Activated naive CD8-positive, alpha-beta T cell treated with anti-CD3 and anti-CD28 coated beads for 36 hours (primary cell): ENCODE data around the gene CDH16. TPM values are rescaled to one million over a fixed set of nuclear protein-coding genes. Genes with fewer than 3 reads are reported as not detected.

ENCODE experiments used
- DNase-seq: peaks from one replicate; pipeline ENCODE4 v3.0.0; 2021
- H3K27ac Mint-ChIP-seq: one replicate; pipeline ENCODE4 v1.8.0; 2022; ENCODE audit warnings: mild to moderate bottlenecking, moderate library complexity, mixed read lengths
- H3K27me3 Mint-ChIP-seq: one replicate; pipeline ENCODE4 v1.8.0; 2022; ENCODE audit warnings: mild to moderate bottlenecking, mixed read lengths
- H3K36me3 Mint-ChIP-seq: one replicate; pipeline ENCODE4 v1.8.0; 2021; ENCODE audit warnings: mild to moderate bottlenecking, mixed read lengths
- H3K4me1 Mint-ChIP-seq: one replicate; pipeline ENCODE4 v1.8.0; 2021; ENCODE audit warnings: mixed read lengths
- H3K4me3 Mint-ChIP-seq: one replicate; pipeline ENCODE4 v1.8.0; 2022; ENCODE audit warnings: mild to moderate bottlenecking, moderate library complexity, mixed read lengths
- H3K9me3 Mint-ChIP-seq: one replicate; pipeline ENCODE4 v1.8.0; 2022; ENCODE audit warnings: mixed read lengths
- total RNA-seq, 2 experiments: library from RNA; stranded (reverse); gene quantifications; one replicate each; pipeline ENCODE4 v1.2.3, GENCODE V29; 2021

Gene CDH16
- total RNA-seq, 2 experiments from 2014 or later: not detected

- no peaks in the 10 kb centered on the region for H3K9me3 Mint-ChIP-seq
- H3K27ac Mint-ChIP-seq: peak overlapping the region; percentile 2
- peaks cover 18% of the 10 kb centered on the region for H3K4me1 Mint-ChIP-seq
- H3K4me3 Mint-ChIP-seq: no peak overlapping the region
- H3K36me3 Mint-ChIP-seq: peaks cover 7% of the 10 kb centered on the region
- H3K27me3 Mint-ChIP-seq: no peaks in the 10 kb centered on the region
- no peak for DNase-seq
Observed at GRCh38 chr16:66890799-66891198, 27.9 kb downstream of the CDH16 start.

GRCh38 chr16:66889622-66890021 is 29.1 kb downstream of the CDH16 start:
- Mint-ChIP-seq H3K27ac (no peak overlapping the region), H3K4me1 (peaks cover 20% of the 10 kb centered on the region), H3K4me3 (no peak overlapping the region), H3K36me3 (peaks cover 11% of the 10 kb centered on the region), H3K9me3 (no peaks in the 10 kb centered on the region), H3K27me3 (no peaks in the 10 kb centered on the region)
- DNase-seq: no peak

- H3K36me3 Mint-ChIP-seq: peaks cover 17% of the 10 kb centered on the region
- H3K9me3 Mint-ChIP-seq: no peaks in the 10 kb centered on the region
- no peak overlapping the region for H3K27ac Mint-ChIP-seq
- H3K4me1 Mint-ChIP-seq: peaks cover 22% of the 10 kb centered on the region
- no peaks in the 10 kb centered on the region for H3K27me3 Mint-ChIP-seq
- no peak overlapping the region for H3K4me3 Mint-ChIP-seq
- DNase-seq: no peak
Observed at GRCh38 chr16:66888647-66889615, 29.8 kb downstream of the CDH16 start.

- no peaks in the 10 kb centered on the region for H3K9me3 Mint-ChIP-seq
- H3K27ac Mint-ChIP-seq: no peak overlapping the region
- no peaks in the 10 kb centered on the region for H3K27me3 Mint-ChIP-seq
- peaks cover 17% of the 10 kb centered on the region for H3K36me3 Mint-ChIP-seq
- peaks cover 17% of the 10 kb centered on the region for H3K4me1 Mint-ChIP-seq
- no peak overlapping the region for H3K4me3 Mint-ChIP-seq
- DNase-seq: no peak
Observed at GRCh38 chr16:66886914-66887313, 31.8 kb downstream of the CDH16 start.

- DNase-seq: no peak
- H3K27ac Mint-ChIP-seq: no peak overlapping the region
- no peak overlapping the region for H3K4me3 Mint-ChIP-seq
- no peaks in the 10 kb centered on the region for H3K27me3 Mint-ChIP-seq
- peaks cover 17% of the 10 kb centered on the region for H3K36me3 Mint-ChIP-seq
- H3K4me1 Mint-ChIP-seq: peaks cover 22% of the 10 kb centered on the region
- H3K9me3 Mint-ChIP-seq: no peaks in the 10 kb centered on the region
Observed at GRCh38 chr16:66886321-66886720, 32.4 kb downstream of the CDH16 start.

- H3K9me3 Mint-ChIP-seq: no peaks in the 10 kb centered on the region
- no peak overlapping the region for H3K27ac Mint-ChIP-seq
- DNase-seq: no peak
- H3K27me3 Mint-ChIP-seq: no peaks in the 10 kb centered on the region
- H3K4me1 Mint-ChIP-seq: peaks cover 21% of the 10 kb centered on the region
- H3K36me3 Mint-ChIP-seq: peaks cover 17% of the 10 kb centered on the region
- no peak overlapping the region for H3K4me3 Mint-ChIP-seq
Observed at GRCh38 chr16:66885491-66885890, 33.2 kb downstream of the CDH16 start.

GRCh38 chr16:66882702-66883101 is 36.0 kb downstream of the CDH16 start:
- H3K36me3 Mint-ChIP-seq: peaks cover 24% of the 10 kb centered on the region
- H3K4me1 Mint-ChIP-seq: peaks cover 33% of the 10 kb centered on the region
- no peak for DNase-seq
- H3K4me3 Mint-ChIP-seq: no peak overlapping the region
- H3K27me3 Mint-ChIP-seq: no peaks in the 10 kb centered on the region
- no peak overlapping the region for H3K27ac Mint-ChIP-seq
- H3K9me3 Mint-ChIP-seq: peaks cover 6% of the 10 kb centered on the region

GRCh38 chr16:66881964-66882508 is 36.6 kb downstream of the CDH16 start:
- Mint-ChIP-seq H3K4me1 (peaks cover 34% of the 10 kb centered on the region), H3K4me3 (peak overlapping the region; percentile 65), H3K27me3 (no peaks in the 10 kb centered on the region), H3K27ac (no peak overlapping the region), H3K36me3 (peaks cover 24% of the 10 kb centered on the region), H3K9me3 (peaks cover 7% of the 10 kb centered on the region)
- DNase-seq: no peak

- H3K4me3 Mint-ChIP-seq: peak overlapping the region; percentile 65
- no peaks in the 10 kb centered on the region for H3K27me3 Mint-ChIP-seq
- DNase-seq: no peak
- H3K4me1 Mint-ChIP-seq: peaks cover 35% of the 10 kb centered on the region
- peaks cover 7% of the 10 kb centered on the region for H3K9me3 Mint-ChIP-seq
- no peak overlapping the region for H3K27ac Mint-ChIP-seq
- peaks cover 22% of the 10 kb centered on the region for H3K36me3 Mint-ChIP-seq
Observed at GRCh38 chr16:66881560-66881959, 37.1 kb downstream of the CDH16 start.

GRCh38 chr16:66881014-66881417 is 37.7 kb downstream of the CDH16 start:
- Mint-ChIP-seq H3K4me3 (peak overlapping the region; percentile 97), H3K36me3 (peaks cover 26% of the 10 kb centered on the region), H3K27ac (peak overlapping the region; percentile 16), H3K27me3 (no peaks in the 10 kb centered on the region), H3K9me3 (peaks cover 10% of the 10 kb centered on the region), H3K4me1 (peaks cover 40% of the 10 kb centered on the region)
- peak; percentile 30 for DNase-seq

- Mint-ChIP-seq H3K27me3 (no peaks in the 10 kb centered on the region), H3K9me3 (peaks cover 12% of the 10 kb centered on the region), H3K4me1 (peaks cover 43% of the 10 kb centered on the region), H3K36me3 (peaks cover 27% of the 10 kb centered on the region), H3K4me3 (peak within 1 kb of the TSS; percentile 97), H3K27ac (peak within 1 kb of the TSS; percentile 95)
- DNase-seq: peak; percentile 91
Observed at GRCh38 chr16:66880288-66881013, 38.2 kb downstream of the CDH16 start, which contains the start of gene PDP2. PDP2 (plus strand) TSS chr16:66880515; CDS start chr16:66884285, 3,770 bp downstream.

GRCh38 chr16:66878067-66878466 is 40.6 kb downstream of the CDH16 start:
- Mint-ChIP-seq H3K9me3 (peaks cover 13% of the 10 kb centered on the region), H3K27me3 (no peaks in the 10 kb centered on the region), H3K4me1 (peaks cover 54% of the 10 kb centered on the region), H3K4me3 (peak overlapping the region; percentile 43), H3K36me3 (peaks cover 17% of the 10 kb centered on the region), H3K27ac (peak overlapping the region; percentile 79)
- peak; percentile 74 for DNase-seq

GRCh38 chr16:66874079-66874775 is 44.5 kb downstream of the CDH16 start:
- H3K27me3 Mint-ChIP-seq: no peaks in the 10 kb centered on the region
- H3K4me3 Mint-ChIP-seq: peak overlapping the region; percentile 70
- no peak for DNase-seq
- peaks cover 16% of the 10 kb centered on the region for H3K36me3 Mint-ChIP-seq
- peaks cover 13% of the 10 kb centered on the region for H3K9me3 Mint-ChIP-seq
- H3K27ac Mint-ChIP-seq: peak overlapping the region; percentile 86
- peaks cover 46% of the 10 kb centered on the region for H3K4me1 Mint-ChIP-seq

- no peaks in the 10 kb centered on the region for H3K27me3 Mint-ChIP-seq
- peaks cover 16% of the 10 kb centered on the region for H3K36me3 Mint-ChIP-seq
- H3K27ac Mint-ChIP-seq: peak overlapping the region; percentile 92
- H3K4me1 Mint-ChIP-seq: peaks cover 44% of the 10 kb centered on the region
- H3K4me3 Mint-ChIP-seq: peak overlapping the region; percentile 84
- no peak for DNase-seq
- peaks cover 13% of the 10 kb centered on the region for H3K9me3 Mint-ChIP-seq
Observed at GRCh38 chr16:66873685-66874055, 45.0 kb downstream of the CDH16 start.
